GM21423 (cell line): Measurements from ENCODE around the gene VAMP2.

Experiments used
- ATAC-seq: cut with Tn5 transposase; IDR thresholded peaks from one replicate; pipeline ENCODE4 v1.9.1; 2021; ENCODE audit warnings: mild to moderate bottlenecking, moderate library complexity; ENCODE audit not compliant: unreplicated experiment

Gene VAMP2

GRCh38 chr17:8155996-8156245, 6.8 kb downstream of the VAMP2 start:
- no peak for ATAC-seq

DNA sequence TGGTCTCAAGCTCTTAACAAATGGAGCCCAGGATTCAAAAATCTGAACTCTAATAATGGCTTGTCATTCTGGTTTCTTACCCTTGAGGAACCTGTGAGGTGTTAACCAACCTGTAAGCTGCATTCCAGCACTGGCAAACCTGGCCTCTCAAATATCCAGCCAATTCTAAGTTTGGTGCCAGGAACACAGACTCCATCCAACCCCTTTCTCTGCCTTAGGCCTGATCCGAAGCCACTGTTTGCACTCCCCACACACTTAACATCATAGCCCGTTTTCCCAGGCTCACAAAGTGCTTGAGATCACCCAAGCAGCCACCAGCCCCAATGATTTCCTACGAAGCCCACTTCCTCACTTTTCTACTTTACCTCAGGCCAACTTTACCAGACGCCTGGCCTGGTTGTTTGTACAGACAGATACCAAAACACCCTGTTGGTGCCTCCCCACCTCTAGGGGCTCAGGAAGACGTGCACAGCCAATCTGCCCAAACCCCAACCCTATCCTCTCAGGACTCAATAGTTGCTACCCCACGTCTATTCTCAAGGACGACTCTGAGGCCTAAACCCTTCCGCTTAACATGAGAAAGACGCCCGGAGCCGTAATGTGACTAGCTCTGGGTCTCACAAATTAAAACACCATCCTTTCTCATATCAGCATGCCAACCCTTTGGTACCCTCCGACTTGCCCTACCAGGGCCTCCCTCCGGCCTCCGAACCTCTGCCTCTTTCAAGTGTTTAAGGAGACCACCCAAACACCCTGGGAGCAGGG, 7.3 kb downstream of the VAMP2 start:
- no peak for ATAC-seq

GRCh38 chr17:8154608-8155155, 8.1 kb downstream of the VAMP2 start:
- no peak for ATAC-seq

DNA sequence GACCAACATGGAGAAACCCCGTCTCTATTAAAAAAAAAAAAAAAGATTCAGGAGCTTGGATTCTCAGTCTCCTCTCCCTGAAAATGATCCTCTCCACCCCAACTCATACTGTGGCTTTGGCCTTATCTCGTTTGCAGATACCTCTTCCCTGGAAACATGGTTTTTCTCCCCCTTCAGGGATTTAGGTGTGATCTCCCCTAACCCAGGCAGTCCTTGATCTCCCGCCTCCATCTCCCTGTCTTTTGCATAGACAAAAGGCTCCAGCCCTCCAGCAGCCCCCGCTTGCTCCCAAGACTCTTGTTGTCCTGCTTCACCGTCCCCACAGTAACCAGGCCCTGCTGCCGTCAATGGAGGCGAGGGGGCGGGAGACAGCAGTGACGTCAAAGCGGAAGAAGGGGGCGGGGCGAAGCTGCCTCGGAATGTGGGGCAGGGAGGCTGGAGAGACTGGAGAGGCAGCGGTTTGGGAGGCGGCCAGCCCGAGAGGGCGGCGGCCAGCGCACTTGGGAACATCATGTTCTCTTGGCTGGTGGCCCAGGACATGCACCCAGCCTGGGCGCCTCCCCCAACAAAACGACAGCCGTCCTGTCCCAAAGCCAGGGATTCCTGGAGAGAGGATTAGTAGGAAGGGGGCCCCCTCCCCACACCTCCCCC, 8.7 kb downstream of the VAMP2 start:
- ATAC-seq, result no peak

DNA sequence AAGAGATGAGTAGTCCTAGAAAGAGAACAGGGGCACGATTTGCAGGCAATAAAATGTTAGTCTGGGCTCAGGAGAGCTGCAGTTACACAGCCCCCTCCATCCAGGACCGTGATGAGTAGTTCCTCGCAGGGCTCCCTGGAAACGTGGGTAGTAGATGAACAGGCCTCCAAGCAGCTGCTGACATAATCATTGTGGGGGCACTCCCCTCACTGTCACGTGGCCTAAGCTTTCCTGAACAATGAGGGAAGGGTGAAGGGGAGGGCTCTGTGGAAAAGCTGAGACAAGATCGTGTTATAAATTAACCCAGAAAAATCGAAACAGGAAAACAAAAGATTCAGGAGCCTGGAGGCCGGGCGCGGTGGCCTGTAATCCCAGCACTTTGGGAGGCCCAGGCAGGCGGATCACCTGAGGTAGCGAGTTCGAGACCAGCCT, 9.2 kb downstream of the VAMP2 start:
- no peak for ATAC-seq

DNA sequence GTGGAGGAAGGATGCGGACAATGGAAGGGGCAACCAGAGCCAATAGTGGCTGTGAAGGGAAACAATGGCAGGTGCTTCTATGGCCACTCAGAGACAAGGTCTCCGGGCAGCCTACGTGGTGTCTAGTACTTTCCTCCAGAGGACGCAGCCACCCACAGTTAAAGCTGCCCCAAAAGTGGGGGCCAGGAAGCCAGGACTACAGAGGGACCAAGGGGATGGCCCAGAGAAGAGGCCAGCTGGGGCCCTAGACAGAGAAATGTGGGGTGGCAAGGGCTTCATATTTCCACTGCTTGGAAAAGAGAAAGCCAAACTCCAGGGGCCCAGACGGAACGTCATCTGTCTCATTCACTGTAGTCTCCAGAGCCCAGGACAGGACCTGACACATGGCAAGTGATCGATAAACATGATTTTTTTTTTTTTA, 9.7 kb downstream of the VAMP2 start:
- no peak for ATAC-seq

- no peak for ATAC-seq
Measured at GRCh38 chr17:8152112-8152775, 10.5 kb downstream of the VAMP2 start, which contains the start of gene PER1. Gene PER1 (minus strand): TSS chr17:8152404. CDS start chr17:8150706, 1,698 bp downstream.

DNA sequence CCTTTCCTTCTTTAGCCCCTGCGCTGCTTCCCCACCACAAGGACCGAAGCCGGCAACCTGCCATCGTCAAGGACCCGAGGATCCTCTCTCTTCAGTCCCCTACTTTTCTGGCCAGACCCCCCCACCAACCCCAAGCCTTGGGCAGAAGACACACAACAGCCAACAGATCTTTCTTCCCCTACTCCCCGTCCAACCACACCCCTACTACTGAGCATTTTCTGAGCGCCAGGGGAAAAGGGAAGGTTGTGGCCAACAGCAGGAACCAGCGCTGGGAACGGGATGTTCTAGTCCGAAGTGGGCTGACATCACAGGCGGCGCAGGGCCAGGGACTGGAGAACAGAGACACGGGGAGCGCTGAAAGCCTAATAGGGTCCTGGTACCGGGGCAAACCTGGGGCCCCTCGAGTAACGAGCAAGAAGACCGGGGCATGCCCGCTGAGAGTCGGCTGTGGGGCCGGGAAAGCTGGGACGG, 11.1 kb downstream of the VAMP2 start:
- ATAC-seq, result no peak

DNA sequence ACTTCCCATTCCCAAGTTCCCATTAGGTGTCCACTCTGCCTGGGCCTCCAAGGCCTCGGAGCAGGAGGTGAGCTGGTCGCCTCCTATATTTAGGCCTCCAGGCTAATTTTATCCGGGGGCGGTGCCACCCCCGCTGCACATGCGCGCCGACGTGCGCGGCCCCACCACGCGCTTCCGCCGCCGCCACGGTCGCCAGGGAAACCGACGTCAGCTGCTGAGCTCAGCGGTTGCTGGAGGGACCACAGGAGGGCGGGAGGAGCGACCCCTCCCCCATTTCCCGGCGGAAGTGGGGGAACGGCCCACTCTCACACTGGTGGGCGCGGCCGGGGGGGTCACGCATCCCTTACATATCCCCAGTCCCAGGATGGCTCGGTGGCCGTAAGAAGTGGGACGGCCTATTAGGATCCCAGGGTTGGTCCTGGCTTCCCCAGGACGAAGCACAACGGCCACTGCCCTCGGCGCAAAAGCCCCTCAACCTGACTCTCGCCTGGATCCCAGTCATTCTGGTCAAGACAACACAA, 11.6 kb downstream of the VAMP2 start:
- ATAC-seq, result peak; percentile 41

GRCh38 chr17:8150194-8151119, 12.3 kb downstream of the VAMP2 start:
- ATAC-seq, result no peak

- no peak for ATAC-seq
Measured at GRCh38 chr17:8149419-8150193, 13.1 kb downstream of the VAMP2 start.

GRCh38 chr17:8148560-8148959, 14.2 kb downstream of the VAMP2 start:
- ATAC-seq, result no peak

GRCh38 chr17:8147805-8148404, 14.8 kb downstream of the VAMP2 start:
- no peak for ATAC-seq

- no peak for ATAC-seq
Measured at GRCh38 chr17:8147141-8147804, 15.5 kb downstream of the VAMP2 start.

- ATAC-seq, result no peak
Measured at GRCh38 chr17:8146381-8147140, 16.2 kb downstream of the VAMP2 start.

DNA sequence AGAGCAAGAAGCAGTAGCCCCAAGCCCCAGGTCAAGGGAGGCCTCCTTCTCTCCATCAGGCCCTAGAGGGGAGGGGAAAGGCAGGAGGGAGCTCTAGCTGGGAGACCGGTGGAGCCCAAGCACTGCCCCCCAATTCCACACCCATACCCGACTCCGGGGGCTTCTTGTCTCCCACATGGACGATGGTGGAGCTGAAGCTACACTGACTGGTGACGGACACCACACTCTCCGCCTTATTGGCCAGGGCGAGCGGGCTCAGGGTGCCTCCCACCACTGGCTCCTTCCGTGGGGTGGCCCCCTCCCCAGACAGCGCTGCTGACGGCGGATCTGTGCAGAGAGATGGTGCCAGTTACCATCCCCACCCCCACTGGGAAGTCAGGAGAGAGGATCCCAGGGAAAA, 16.9 kb downstream of the VAMP2 start:
- ATAC-seq, result no peak

DNA sequence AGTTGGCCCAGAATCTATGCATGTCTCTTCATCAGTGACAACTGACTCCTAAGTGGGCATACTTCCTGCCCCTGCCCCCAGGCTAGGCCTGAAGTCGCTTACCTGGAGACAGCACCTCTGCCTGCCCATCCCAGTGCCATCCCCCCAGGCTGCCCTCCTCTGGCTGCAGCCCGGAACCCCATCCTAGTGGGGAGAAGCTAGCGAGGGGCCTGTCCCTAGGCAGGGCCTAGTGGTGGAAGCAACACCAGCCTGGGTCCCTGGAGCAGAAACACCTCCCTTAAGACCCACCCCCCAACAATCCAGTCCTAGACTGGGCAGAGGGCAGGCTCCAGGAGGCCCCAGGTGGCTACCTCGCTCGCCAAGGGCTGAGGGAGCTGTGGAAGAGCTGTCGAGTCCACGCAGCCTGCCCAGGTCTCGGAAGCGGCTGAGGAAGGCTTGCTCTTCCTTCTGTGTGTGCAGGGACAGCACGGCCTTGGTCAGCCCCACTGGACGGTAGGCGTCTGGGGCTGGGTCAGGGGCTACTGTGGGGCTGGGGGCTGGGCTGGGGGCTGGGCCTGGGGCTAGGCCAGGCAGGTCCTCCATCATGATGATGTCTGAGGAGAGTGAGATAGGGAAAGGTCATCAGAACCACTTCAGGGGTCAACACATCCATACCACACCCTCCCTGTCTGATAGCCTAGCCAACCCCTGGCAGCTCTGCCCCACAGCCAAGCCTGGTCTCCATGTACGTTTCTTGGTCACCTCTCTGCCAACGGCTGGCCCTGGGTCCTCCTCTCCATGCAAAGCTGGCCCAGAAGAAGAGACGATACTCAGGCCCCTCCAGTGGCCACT, 18.1 kb downstream of the VAMP2 start:
- ATAC-seq, result no peak
